Esophagus squamous epithelium (tissue), 4 donors: Measurements from ENCODE around the gene RIPOR1.

Source experiments
- CTCF ChIP-seq, 6 experiments: fragments of 450-650 bp in 4 of 6; fragments of 200-600 bp in 2 of 6; sonication (generic) in 2 of 6; IDR thresholded peaks; one replicate each; pipeline ENCODE4 v1.5.1; 2016 to 2019; ENCODE audit warnings: antibody characterized with exemption in 6 of 6, mild to moderate bottlenecking in 4 of 6, moderate library complexity in 4 of 6
- POLR2A ChIP-seq, 4 donors: fragments of 450-650 bp; IDR thresholded peaks; one replicate each; pipeline ENCODE4 v1.6.1; 2017; ENCODE audit warnings: antibody characterized with exemption in 4 of 4, mild to moderate bottlenecking in 4 of 4, moderate library complexity in 3 of 4

DNA sequence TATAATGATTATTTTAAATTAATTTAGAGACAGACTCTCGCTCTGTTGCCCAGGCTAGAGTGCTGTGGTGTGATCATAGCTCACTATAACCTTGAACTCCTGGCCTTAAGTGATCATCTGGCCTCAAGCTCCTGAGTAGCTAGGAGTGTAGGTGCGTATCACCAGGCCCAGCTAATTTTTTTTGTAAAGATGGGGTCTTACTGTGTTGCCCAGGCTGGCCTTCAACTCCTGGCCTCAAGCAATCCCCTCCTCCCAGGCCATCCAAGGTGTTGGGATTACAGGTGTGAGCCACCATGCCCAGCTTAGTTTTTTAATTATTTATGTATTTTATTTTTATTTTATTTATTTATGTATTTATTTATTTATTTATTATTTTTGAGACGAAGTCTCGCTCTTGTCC is 51.6 kb downstream of the RIPOR1 start:
- TF ChIP-seq CTCF (IDR thresholded peaks at IDR 0.05) (no peak), POLR2A (IDR thresholded peaks at IDR 0.05) (no peak)
